ENCODE measurements around the gene KCNK6. TPM values are rescaled to one million over a fixed set of nuclear protein-coding genes. Genes with fewer than 3 reads are reported as not detected.

KCNK6 gene
- total RNA-seq, 1 donor = 5.4 TPM

DNA sequence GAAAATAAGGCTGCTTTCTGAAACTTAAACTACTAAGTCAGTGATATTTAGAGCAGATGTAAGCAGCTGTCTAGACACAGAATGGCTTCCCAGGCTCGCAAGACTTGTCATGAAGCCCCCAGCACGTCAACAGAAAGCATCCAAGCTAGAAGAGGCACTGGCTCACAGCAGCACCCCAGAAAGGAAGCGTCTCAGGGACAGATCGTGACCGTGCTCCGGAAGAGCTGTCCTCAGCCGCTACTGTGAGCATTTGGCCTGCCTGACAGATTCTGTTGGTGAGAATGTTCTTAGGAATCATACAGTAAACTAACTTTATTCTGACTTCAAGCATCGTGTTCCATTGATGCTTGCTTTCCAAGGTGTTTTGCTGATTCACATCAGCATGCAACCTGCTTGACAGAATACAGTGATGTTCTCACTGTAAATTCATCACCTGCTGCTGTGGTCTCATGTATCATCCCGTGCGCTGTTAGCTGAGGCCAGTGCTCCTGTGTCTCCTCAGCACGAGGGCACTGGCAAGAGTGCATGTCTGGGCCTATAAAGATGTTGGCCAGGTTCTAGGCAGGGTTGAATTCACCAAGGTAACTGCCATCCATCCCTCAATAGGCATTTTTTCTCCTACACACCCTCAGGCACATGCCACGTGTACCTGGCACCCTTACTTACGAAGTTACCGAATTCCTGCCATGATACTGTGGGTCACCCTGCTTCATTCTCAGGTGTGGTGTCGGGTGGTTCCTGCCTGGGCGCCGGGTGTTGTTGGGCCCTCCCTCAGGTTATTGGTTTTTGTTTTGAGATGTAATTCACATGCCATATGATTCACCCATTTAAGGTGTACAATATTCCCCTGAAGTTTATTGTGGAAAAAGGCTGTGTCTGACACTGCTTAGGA lies 39.4 kb upstream of the KCNK6 start:
- Histone ChIP-seq H3K4me3 (ENCODE audit: insufficient read depth, low read length) (no peak overlapping the region), H4K20me1 (ENCODE audit: insufficient read depth, low read length) (no peaks in the 10 kb centered on the region), H3K36me3 (ENCODE audit: insufficient read depth, low read length) (no peaks in the 10 kb centered on the region), H3K79me2 (ENCODE audit: insufficient read depth, low read length) (no peaks in the 10 kb centered on the region), H2AFZ (ENCODE audit: low read length) (no peak overlapping the region), H3K27ac (ENCODE audit: low read depth, low read length) (no peak overlapping the region), H3K27me3 (ENCODE audit: insufficient read depth, low read length) (no peaks in the 10 kb centered on the region), H3K4me1 (ENCODE audit: insufficient read depth, low read length) (peaks cover 24% of the 10 kb centered on the region), H3K4me2 (ENCODE audit: insufficient read depth, low read length) (no peak overlapping the region), H3K9me3 (ENCODE audit: low read depth, low read length) (no peaks in the 10 kb centered on the region)
- no peak for TF ChIP-seq CTCF (IDR thresholded peaks at IDR 0.05; ENCODE audit: extremely low read depth, low read depth, low read length)
- DNase-seq (ENCODE audit: insufficient read length, low spot score, missing footprints) = no peak

DNA sequence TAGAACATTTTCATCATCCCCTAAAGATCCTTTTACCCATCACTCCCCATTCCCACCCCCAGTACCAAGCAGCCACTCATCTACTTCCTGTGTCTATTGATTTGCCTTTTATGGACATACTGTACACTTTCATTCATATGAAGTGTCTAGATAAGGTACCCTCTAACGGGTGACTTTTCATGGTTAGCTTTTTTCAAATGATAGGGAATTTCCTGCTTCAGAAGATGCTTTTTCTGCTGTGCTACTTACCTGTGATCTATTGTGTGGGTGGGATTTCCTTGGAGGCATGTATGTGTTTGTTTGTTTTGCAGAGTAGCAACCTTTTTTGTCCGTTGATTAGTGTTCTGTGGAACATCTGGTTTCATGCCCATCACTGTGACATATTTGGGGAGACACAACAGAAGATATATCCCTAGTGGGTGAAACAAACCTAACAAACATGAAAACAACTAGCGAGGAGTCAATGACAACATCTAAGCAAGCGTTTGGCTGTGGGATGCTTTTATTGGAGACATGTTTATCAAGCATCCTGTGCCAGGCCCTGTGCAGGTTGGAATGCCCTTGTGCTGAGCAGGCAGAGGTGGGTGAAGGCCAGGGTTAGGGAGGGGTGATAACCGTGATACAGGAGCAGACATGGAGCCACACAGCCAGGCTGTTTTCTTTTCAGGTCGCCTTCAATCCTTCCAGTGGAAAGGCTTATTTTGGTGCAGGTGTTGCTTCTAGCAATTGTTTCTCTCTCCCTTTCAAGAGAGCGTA lies 37.7 kb upstream of the KCNK6 start:
- H3K27me3 ChIP-seq (ENCODE audit: insufficient read depth, low read length) = no peaks in the 10 kb centered on the region
- no peak for TF ChIP-seq CTCF (IDR thresholded peaks at IDR 0.05; ENCODE audit: extremely low read depth, low read depth, low read length)
- no peak overlapping the region for H3K4me2 ChIP-seq (ENCODE audit: insufficient read depth, low read length)
- H2AFZ ChIP-seq (ENCODE audit: low read length) = peak overlapping the region; percentile 1
- no peaks in the 10 kb centered on the region for H3K79me2 ChIP-seq (ENCODE audit: insufficient read depth, low read length)
- H3K9me3 ChIP-seq (ENCODE audit: low read depth, low read length) = no peaks in the 10 kb centered on the region
- no peak overlapping the region for H3K27ac ChIP-seq (ENCODE audit: low read depth, low read length)
- no peaks in the 10 kb centered on the region for H3K36me3 ChIP-seq (ENCODE audit: insufficient read depth, low read length)
- peaks cover 27% of the 10 kb centered on the region for H3K4me1 ChIP-seq (ENCODE audit: insufficient read depth, low read length)
- no peaks in the 10 kb centered on the region for H4K20me1 ChIP-seq (ENCODE audit: insufficient read depth, low read length)
- no peak overlapping the region for H3K4me3 ChIP-seq (ENCODE audit: insufficient read depth, low read length)
- no peak for DNase-seq (ENCODE audit: insufficient read length, low spot score, missing footprints)

GRCh38 chr19:38283271-38283670 lies 36.4 kb upstream of the KCNK6 start:
- TF ChIP-seq CTCF (IDR thresholded peaks at IDR 0.05; ENCODE audit: extremely low read depth, low read depth, low read length) = no peak
- Histone ChIP-seq H2AFZ (ENCODE audit: low read length) (no peak overlapping the region), H3K79me2 (ENCODE audit: insufficient read depth, low read length) (no peaks in the 10 kb centered on the region), H3K4me1 (ENCODE audit: insufficient read depth, low read length) (peaks cover 15% of the 10 kb centered on the region), H3K9me3 (ENCODE audit: low read depth, low read length) (no peaks in the 10 kb centered on the region), H4K20me1 (ENCODE audit: insufficient read depth, low read length) (no peaks in the 10 kb centered on the region), H3K27me3 (ENCODE audit: insufficient read depth, low read length) (no peaks in the 10 kb centered on the region), H3K27ac (ENCODE audit: low read depth, low read length) (no peak overlapping the region), H3K36me3 (ENCODE audit: insufficient read depth, low read length) (no peaks in the 10 kb centered on the region), H3K4me2 (ENCODE audit: insufficient read depth, low read length) (no peak overlapping the region), H3K4me3 (ENCODE audit: insufficient read depth, low read length) (no peak overlapping the region)
- DNase-seq (ENCODE audit: insufficient read length, low spot score, missing footprints) = no peak

- Histone ChIP-seq H3K36me3 (ENCODE audit: insufficient read depth, low read length) (no peaks in the 10 kb centered on the region), H4K20me1 (ENCODE audit: insufficient read depth, low read length) (no peaks in the 10 kb centered on the region), H3K79me2 (ENCODE audit: insufficient read depth, low read length) (no peaks in the 10 kb centered on the region), H3K4me3 (ENCODE audit: insufficient read depth, low read length) (no peak overlapping the region), H3K27ac (ENCODE audit: low read depth, low read length) (no peak overlapping the region), H3K4me1 (ENCODE audit: insufficient read depth, low read length) (peaks cover 10% of the 10 kb centered on the region), H2AFZ (ENCODE audit: low read length) (no peak overlapping the region), H3K4me2 (ENCODE audit: insufficient read depth, low read length) (no peak overlapping the region), H3K9me3 (ENCODE audit: low read depth, low read length) (no peaks in the 10 kb centered on the region), H3K27me3 (ENCODE audit: insufficient read depth, low read length) (no peaks in the 10 kb centered on the region)
- TF ChIP-seq CTCF (IDR thresholded peaks at IDR 0.05; ENCODE audit: extremely low read depth, low read depth, low read length) = no peak
- DNase-seq (ENCODE audit: insufficient read length, low spot score, missing footprints) = no peak
These were observed 35.2 kb upstream of the KCNK6 start for GRCh38 chr19:38284422-38284821.

Measured in osteoblast (primary cell).